GM10266 (cell line): ENCODE measurements around the gene EP300.
"Not testable (repeated sequence)": the region's sequence is repeated elsewhere in the genome, so short reads cannot be mapped to it uniquely, and the experiment has no call there.

Experiments used
- DNase-seq: peaks from one replicate; pipeline ENCODE4 v3.0.0; 2012; ENCODE audit errors: extremely low spot score
- TF ChIP-seq, protein P1 (sequence below): IDR thresholded peaks from 2 replicates; pipeline ENCODE4 v1.5.1; 2012; ENCODE audit warnings: mild to moderate bottlenecking, low read depth; ENCODE audit not compliant: control insufficient read depth, insufficient read depth; ENCODE audit errors: missing control alignments

Gene EP300

GRCh38 chr22:41177040-41177621 is 84.7 kb downstream of the EP300 start:
- TF ChIP-seq, protein P1, sequence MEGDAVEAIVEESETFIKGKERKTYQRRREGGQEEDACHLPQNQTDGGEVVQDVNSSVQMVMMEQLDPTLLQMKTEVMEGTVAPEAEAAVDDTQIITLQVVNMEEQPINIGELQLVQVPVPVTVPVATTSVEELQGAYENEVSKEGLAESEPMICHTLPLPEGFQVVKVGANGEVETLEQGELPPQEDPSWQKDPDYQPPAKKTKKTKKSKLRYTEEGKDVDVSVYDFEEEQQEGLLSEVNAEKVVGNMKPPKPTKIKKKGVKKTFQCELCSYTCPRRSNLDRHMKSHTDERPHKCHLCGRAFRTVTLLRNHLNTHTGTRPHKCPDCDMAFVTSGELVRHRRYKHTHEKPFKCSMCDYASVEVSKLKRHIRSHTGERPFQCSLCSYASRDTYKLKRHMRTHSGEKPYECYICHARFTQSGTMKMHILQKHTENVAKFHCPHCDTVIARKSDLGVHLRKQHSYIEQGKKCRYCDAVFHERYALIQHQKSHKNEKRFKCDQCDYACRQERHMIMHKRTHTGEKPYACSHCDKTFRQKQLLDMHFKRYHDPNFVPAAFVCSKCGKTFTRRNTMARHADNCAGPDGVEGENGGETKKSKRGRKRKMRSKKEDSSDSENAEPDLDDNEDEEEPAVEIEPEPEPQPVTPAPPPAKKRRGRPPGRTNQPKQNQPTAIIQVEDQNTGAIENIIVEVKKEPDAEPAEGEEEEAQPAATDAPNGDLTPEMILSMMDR: no peak
- no peak for DNase-seq

DNA sequence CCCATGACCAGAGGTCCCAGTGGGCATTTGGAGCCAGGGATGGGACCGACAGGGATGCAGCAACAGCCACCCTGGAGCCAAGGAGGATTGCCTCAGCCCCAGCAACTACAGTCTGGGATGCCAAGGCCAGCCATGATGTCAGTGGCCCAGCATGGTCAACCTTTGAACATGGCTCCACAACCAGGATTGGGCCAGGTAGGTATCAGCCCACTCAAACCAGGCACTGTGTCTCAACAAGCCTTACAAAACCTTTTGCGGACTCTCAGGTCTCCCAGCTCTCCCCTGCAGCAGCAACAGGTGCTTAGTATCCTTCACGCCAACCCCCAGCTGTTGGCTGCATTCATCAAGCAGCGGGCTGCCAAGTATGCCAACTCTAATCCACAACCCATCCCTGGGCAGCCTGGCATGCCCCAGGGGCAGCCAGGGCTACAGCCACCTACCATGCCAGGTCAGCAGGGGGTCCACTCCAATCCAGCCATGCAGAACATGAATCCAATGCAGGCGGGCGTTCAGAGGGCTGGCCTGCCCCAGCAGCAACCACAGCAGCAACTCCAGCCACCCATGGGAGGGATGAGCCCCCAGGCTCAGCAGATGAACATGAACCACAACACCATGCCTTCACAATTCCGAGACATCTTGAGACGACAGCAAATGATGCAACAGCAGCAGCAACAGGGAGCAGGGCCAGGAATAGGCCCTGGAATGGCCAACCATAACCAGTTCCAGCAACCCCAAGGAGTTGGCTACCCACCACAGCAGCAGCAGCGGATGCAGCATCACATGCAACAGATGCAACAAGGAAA is 85.4 kb downstream of the EP300 start:
- TF ChIP-seq, protein P1: no peak
- DNase-seq: no peak

DNA sequence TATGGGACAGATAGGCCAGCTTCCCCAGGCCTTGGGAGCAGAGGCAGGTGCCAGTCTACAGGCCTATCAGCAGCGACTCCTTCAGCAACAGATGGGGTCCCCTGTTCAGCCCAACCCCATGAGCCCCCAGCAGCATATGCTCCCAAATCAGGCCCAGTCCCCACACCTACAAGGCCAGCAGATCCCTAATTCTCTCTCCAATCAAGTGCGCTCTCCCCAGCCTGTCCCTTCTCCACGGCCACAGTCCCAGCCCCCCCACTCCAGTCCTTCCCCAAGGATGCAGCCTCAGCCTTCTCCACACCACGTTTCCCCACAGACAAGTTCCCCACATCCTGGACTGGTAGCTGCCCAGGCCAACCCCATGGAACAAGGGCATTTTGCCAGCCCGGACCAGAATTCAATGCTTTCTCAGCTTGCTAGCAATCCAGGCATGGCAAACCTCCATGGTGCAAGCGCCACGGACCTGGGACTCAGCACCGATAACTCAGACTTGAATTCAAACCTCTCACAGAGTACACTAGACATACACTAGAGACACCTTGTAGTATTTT is 86.1 kb downstream of the EP300 start:
- DNase-seq: no peak
- TF ChIP-seq, protein P1: no peak

DNA sequence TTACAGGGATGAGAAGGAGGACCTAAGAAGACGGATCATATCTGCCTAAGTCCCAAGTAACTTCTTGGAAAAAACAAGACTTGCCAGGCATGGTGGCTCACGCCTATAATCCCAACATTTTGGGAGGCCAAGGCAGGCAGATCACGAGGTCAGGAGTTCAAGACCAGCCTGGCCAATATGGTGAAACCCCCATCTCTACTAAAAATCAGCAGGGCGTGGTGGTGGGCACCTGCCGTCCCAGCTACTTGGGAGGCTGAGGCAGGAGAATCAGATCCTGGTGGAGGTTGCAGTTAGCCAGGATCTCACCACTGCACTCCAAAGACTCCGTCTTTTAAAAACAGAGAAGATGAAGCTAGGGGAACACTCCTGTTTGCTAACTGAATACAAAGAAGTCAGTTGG is 88.0 kb downstream of the EP300 start:
- DNase-seq: not testable (repeated sequence)

DNA sequence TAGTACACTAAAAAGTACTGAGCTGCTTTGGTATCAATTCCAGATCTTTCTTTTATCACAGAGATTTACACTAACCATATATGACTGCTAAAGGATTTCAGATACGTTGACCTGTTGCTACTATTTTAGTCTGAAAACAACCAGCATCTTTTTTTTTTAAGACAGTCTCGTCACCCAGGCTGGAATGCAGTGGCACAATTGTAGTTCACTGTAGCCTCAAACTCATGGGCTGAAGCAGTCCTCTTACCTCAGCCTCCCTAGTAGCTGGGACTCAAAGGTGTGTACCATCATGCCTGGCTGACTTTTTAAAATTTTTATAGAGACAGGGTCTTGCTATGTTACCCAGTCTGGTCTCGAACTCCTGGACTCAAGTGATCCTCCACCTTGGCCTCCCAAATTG is 88.5 kb downstream of the EP300 start:
- TF ChIP-seq, protein P1: no peak

DNA sequence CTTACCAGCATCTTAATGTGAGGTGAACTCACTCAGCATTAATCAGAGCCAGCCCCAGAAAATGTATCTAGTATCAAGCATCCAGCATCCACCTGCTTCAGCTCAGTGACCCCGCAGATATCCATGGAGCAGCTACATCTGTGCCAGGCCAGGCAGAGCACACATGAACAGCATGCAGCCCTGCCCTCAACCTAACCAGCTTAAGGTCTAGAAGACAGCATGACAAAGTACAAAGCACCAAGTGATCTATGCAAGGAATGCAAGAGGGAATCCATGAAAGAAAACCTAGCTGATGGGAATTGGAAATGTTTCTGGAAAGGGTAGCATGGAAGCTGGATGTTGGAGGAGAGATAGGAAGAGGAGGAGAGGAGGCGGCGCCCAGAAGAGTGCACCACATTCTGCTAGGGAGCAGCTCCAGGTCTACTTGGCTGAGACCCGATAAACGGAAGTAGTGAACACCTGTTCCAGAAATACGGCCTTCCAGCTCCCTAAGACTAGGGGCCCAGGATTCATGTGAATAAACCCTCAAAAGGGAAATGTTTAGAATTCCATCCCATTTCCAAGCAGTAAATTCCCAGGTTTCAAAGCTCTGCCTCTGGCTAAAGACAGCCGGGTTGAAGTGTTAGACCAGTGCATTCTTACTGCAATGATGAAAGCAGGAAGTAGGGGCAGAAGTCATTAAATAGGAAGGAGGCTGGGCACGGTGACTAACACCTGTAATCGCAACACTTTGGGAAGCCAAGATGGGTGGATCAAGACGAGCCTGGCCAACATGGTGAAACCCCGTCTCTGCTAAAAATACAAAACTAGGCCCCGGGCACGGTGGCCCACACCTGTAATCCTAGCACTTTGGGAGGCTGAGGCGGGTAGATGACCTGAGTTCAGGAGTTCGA is 89.2 kb downstream of the EP300 start:
- TF ChIP-seq, protein P1: no peak
- no peak for DNase-seq

More for the DNA sequence above, 88.5 kb downstream of the EP300 start:
- DNase-seq: no peak

- no peak for DNase-seq
- TF ChIP-seq, protein P1: no peak
These were observed 92.3 kb downstream of the EP300 start for GRCh38 chr22:41184679-41185078.
